ENCODE results near the gene ZNF692. TPM values are rescaled to one million over a fixed set of nuclear protein-coding genes. Genes with fewer than 3 reads are reported as not detected.

The ZNF692 gene
- polyA plus RNA-seq, 1 experiment, result 19.5 TPM

GRCh38 chr1:248838357-248839167, 20.3 kb downstream of the ZNF692 start:
- H3K4me3 ChIP-seq (ENCODE audit: low read depth, low read length), result peak overlapping the region; percentile 97
- TF ChIP-seq CTCF (IDR thresholded peaks at IDR 0.05; ENCODE audit: insufficient read depth, low read depth, low read length), result no peak
- DNase-seq (ENCODE audit: low read depth), result no peak
- CTCF ChIA-PET, result interaction anchor here (1.1 to 3.8 kb wide), 3 partner anchors 11 to 68 kb away, joined by 3 to 21 read pairs (median 17); partner anchors contain the start of genes SH3BP5L and ZNF692
- H3K27me3 ChIP-seq (ENCODE audit: control insufficient read depth, insufficient read depth, low read length), result no peaks in the 10 kb centered on the region
- POLR2A ChIA-PET, result interaction anchor here (0.9 to 1.2 kb wide), 2 partner anchors 17 to 20 kb away, joined by 3 to 5 read pairs; partner anchors contain the start of gene ZNF692
- peaks cover 1% of the 10 kb centered on the region; the same call in 1 of the 2 replicates for H3K36me3 ChIP-seq (ENCODE audit: control insufficient read depth, insufficient read depth, low read length)

GRCh38 chr1:248837781-248838356, 21.0 kb downstream of the ZNF692 start, which contains the start of gene ZNF672:
Gene ZNF672, plus strand, starts transcription at chr1:248838224. Its CDS starts 9,051 bp downstream, at chr1:248847275.
- ChIA-PET POLR2A (interaction anchor here (0.6 to 1.2 kb wide), 3 partner anchors 9 to 21 kb away, joined by 3 to 5 read pairs (median 3); partner anchors contain the start of gene ZNF692), CTCF (interaction anchor here (3.1 to 3.8 kb wide), 2 partner anchors 11 to 21 kb away, joined by 17 to 21 read pairs; partner anchors contain the start of genes SH3BP5L and ZNF692)
- TF ChIP-seq CTCF (IDR thresholded peaks at IDR 0.05; ENCODE audit: insufficient read depth, low read depth, low read length), result no peak
- peak within 1 kb of the TSS; percentile 97 for H3K4me3 ChIP-seq (ENCODE audit: low read depth, low read length)
- DNase-seq (ENCODE audit: low read depth), result peak; percentile 89
- peaks cover under 1% of the 10 kb centered on the region; the same call in 1 of the 2 replicates for H3K36me3 ChIP-seq (ENCODE audit: control insufficient read depth, insufficient read depth, low read length)
- H3K27me3 ChIP-seq (ENCODE audit: control insufficient read depth, insufficient read depth, low read length), result no peaks in the 10 kb centered on the region

GRCh38 chr1:248837045-248837780, 21.7 kb downstream of the ZNF692 start:
- Histone ChIP-seq H3K27me3 (ENCODE audit: control insufficient read depth, insufficient read depth, low read length) (no peaks in the 10 kb centered on the region), H3K4me3 (ENCODE audit: low read depth, low read length) (peak overlapping the region; percentile 97), H3K36me3 (ENCODE audit: control insufficient read depth, insufficient read depth, low read length) (no peaks in the 10 kb centered on the region)
- no peak for TF ChIP-seq CTCF (IDR thresholded peaks at IDR 0.05; ENCODE audit: insufficient read depth, low read depth, low read length)
- POLR2A ChIA-PET, result interaction anchor here (0.6 to 1.2 kb wide), 3 partner anchors 9 to 22 kb away, joined by 3 to 5 read pairs (median 3); partner anchors contain the start of gene ZNF692
- DNase-seq (ENCODE audit: low read depth), result no peak
- CTCF ChIA-PET, result interaction anchor here (3.1 to 3.8 kb wide), 2 partner anchors 10 to 21 kb away, joined by 17 to 21 read pairs; partner anchors contain the start of genes SH3BP5L and ZNF692

GRCh38 chr1:248834343-248834940, 24.4 kb downstream of the ZNF692 start:
- CTCF ChIA-PET, result interaction anchor here (0.7 kb wide), 1 partner anchor 28 kb away, joined by 3 read pairs; no protein-coding TSS in a partner anchor
- POLR2A ChIA-PET, result no interaction called here
- DNase-seq (ENCODE audit: low read depth), result no peak
- H3K36me3 ChIP-seq (ENCODE audit: control insufficient read depth, insufficient read depth, low read length), result no peaks in the 10 kb centered on the region
- TF ChIP-seq CTCF (IDR thresholded peaks at IDR 0.05; ENCODE audit: insufficient read depth, low read depth, low read length), result no peak
- H3K27me3 ChIP-seq (ENCODE audit: control insufficient read depth, insufficient read depth, low read length), result no peaks in the 10 kb centered on the region
- H3K4me3 ChIP-seq (ENCODE audit: low read depth, low read length), result no peak overlapping the region

Measured in BJ (cell line).